MM.1S (cell line): ENCODE data around the gene RHEB.

ENCODE experiments used
- DNase-seq: peaks from one replicate; pipeline ENCODE4 v3.0.0-alpha.2; 2015
- H2AFZ ChIP-seq: fragments of 300-600 bp; sonication (generic); 2 replicates; pipeline ENCODE4 v1.6.0; 2016; ENCODE audit warnings: antibody characterized with exemption, low read length
- H3F3A ChIP-seq: fragments of 300-600 bp; sonication (generic); 2 replicates; pipeline ENCODE4 v1.6.1; 2016; ENCODE audit warnings: mild to moderate bottlenecking, antibody characterized with exemption, low read length, moderate library complexity, mixed read lengths; ENCODE audit not compliant: insufficient read depth
- H3K27ac ChIP-seq: fragments of 300-600 bp; sonication (generic); 2 replicates; pipeline ENCODE4 v1.5.1; 2016; ENCODE audit warnings: mild to moderate bottlenecking, low read length
- H3K27me3 ChIP-seq: fragments of 300-600 bp; sonication (generic); replicated peaks from 2 replicates; pipeline ENCODE4 v1.6.0; 2016; ENCODE audit warnings: low read length; ENCODE audit not compliant: insufficient read depth
- H3K36me3 ChIP-seq: fragments of 300-600 bp; sonication (generic); replicated peaks from 2 replicates; pipeline ENCODE4 v1.6.1; 2016; ENCODE audit warnings: mild to moderate bottlenecking, low read length, mixed read lengths; ENCODE audit not compliant: insufficient read depth
- H3K4me1 ChIP-seq: fragments of 300-600 bp; sonication (generic); 2 replicates; pipeline ENCODE4 v1.6.1; 2016; ENCODE audit warnings: low read length, mixed read lengths
- H3K4me2 ChIP-seq: fragments of 300-600 bp; sonication (generic); 2 replicates; pipeline ENCODE4 v1.6.0; 2016; ENCODE audit warnings: low read depth, low read length
- H3K4me3 ChIP-seq: fragments of 300-600 bp; sonication (generic); 2 replicates; pipeline ENCODE4 v1.5.1; 2016; ENCODE audit warnings: low read length, mixed read lengths
- H3K79me2 ChIP-seq: fragments of 300-600 bp; sonication (generic); 2 replicates; pipeline ENCODE4 v1.6.1; 2016; ENCODE audit warnings: mixed run types, low read length, mixed read lengths
- H3K9ac ChIP-seq: fragments of 300-600 bp; sonication (generic); 2 replicates; pipeline ENCODE4 v1.6.1; 2016; ENCODE audit warnings: low read length, mixed read lengths
- H3K9me2 ChIP-seq: fragments of 300-600 bp; sonication (generic); replicated peaks from 2 replicates; pipeline ENCODE4 v1.6.1; 2016; ENCODE audit warnings: mild to moderate bottlenecking, low read length, mixed read lengths; ENCODE audit not compliant: insufficient read depth
- H3K9me3 ChIP-seq: fragments of 300-600 bp; sonication (generic); replicated peaks from 2 replicates; pipeline ENCODE4 v1.6.1; 2016; ENCODE audit warnings: mild to moderate bottlenecking, low read length, mixed read lengths; ENCODE audit not compliant: insufficient read depth
- H4K20me1 ChIP-seq: fragments of 300-600 bp; sonication (generic); 2 replicates; pipeline ENCODE4 v1.6.1; 2016; ENCODE audit warnings: mild to moderate bottlenecking, low read length, moderate library complexity, mixed read lengths; ENCODE audit not compliant: insufficient read depth
- EZH2 ChIP-seq: fragments of 300-600 bp; sonication (generic); optimal IDR thresholded peaks from 2 replicates; pipeline ENCODE3; 2017; ENCODE audit warnings: low read depth, mild to moderate bottlenecking, antibody characterized with exemption, low read length, mixed read lengths
- EZH2phosphoT487 ChIP-seq: fragments of 300-600 bp; sonication (generic); IDR thresholded peaks from 2 replicates; pipeline ENCODE4 v1.6.1; 2018; ENCODE audit warnings: antibody characterized with exemption, low read length
- TF ChIP-seq, protein P1 (sequence below): fragments of 300-600 bp; sonication (generic); IDR thresholded peaks from 2 replicates; pipeline ENCODE4 v1.5.1; 2016; ENCODE audit warnings: antibody characterized with exemption, low read length, mixed read lengths

Gene RHEB

DNA sequence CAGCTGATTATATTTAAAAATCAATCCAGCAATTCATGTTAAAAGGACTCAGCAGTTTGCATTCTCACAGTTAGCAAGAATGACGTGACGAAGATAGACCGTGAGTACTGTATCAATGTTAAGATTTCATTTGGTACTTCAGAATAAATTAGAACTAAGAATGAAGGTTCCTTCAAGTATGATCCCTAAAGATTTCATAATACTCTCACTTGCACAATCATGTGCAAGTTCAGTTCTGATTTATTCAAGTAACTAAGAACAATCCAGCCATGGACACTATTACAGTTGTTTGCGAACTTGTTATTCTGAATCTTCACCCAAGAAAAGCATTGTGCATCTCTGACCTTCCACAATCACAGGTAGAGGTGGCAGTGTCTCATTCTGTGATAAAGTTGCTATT lies 7.7 kb downstream of the RHEB start:
- Histone ChIP-seq H3K4me3 (no peak overlapping the region), H3K79me2 (peaks cover 100% of the 10 kb centered on the region), H3K4me2 (no peak overlapping the region), H2AFZ (no peak overlapping the region), H3K9me3 (no peaks in the 10 kb centered on the region), H3K4me1 (peaks cover 20% of the 10 kb centered on the region), H3F3A (peaks cover 10% of the 10 kb centered on the region), H3K9me2 (no peaks in the 10 kb centered on the region), H3K27me3 (no peaks in the 10 kb centered on the region), H3K27ac (no peak overlapping the region), H4K20me1 (peaks cover 99% of the 10 kb centered on the region), H3K36me3 (no peaks in the 10 kb centered on the region), H3K9ac (no peak overlapping the region)
- DNase-seq, result no peak
- TF ChIP-seq EZH2phosphoT487 (no peak), EZH2 (no peak)
- TF ChIP-seq, protein P1, sequence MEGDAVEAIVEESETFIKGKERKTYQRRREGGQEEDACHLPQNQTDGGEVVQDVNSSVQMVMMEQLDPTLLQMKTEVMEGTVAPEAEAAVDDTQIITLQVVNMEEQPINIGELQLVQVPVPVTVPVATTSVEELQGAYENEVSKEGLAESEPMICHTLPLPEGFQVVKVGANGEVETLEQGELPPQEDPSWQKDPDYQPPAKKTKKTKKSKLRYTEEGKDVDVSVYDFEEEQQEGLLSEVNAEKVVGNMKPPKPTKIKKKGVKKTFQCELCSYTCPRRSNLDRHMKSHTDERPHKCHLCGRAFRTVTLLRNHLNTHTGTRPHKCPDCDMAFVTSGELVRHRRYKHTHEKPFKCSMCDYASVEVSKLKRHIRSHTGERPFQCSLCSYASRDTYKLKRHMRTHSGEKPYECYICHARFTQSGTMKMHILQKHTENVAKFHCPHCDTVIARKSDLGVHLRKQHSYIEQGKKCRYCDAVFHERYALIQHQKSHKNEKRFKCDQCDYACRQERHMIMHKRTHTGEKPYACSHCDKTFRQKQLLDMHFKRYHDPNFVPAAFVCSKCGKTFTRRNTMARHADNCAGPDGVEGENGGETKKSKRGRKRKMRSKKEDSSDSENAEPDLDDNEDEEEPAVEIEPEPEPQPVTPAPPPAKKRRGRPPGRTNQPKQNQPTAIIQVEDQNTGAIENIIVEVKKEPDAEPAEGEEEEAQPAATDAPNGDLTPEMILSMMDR, result no peak

DNA sequence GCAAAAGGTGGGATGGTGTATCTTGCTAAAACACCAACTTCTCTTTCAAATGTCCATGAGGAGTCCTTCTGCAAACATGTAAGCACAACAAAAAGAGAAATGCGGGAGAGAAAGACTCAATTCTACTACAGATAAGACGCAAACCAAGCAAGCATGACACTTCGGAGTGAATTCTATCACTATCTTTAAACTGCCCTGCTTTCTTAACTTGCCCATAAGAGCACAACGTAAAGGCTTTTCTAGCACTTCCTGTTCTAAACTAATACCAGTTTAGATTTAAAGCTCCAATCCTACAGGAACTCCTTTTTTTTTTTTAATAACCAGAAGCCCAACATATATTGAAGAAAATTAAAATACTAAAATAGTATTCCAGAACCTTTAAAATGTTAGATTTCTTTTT lies 8.4 kb downstream of the RHEB start:
- Histone ChIP-seq H4K20me1 (peaks cover 100% of the 10 kb centered on the region), H3K4me3 (no peak overlapping the region), H3K27ac (no peak overlapping the region), H2AFZ (no peak overlapping the region), H3K9me2 (no peaks in the 10 kb centered on the region), H3K9ac (no peak overlapping the region), H3K79me2 (peaks cover 100% of the 10 kb centered on the region), H3F3A (peaks cover 6% of the 10 kb centered on the region), H3K4me1 (peaks cover 16% of the 10 kb centered on the region), H3K9me3 (no peaks in the 10 kb centered on the region), H3K4me2 (no peak overlapping the region), H3K27me3 (no peaks in the 10 kb centered on the region), H3K36me3 (no peaks in the 10 kb centered on the region)
- no peak for DNase-seq
- TF ChIP-seq, protein P1, result no peak
- TF ChIP-seq EZH2phosphoT487 (no peak), EZH2 (no peak)

DNA sequence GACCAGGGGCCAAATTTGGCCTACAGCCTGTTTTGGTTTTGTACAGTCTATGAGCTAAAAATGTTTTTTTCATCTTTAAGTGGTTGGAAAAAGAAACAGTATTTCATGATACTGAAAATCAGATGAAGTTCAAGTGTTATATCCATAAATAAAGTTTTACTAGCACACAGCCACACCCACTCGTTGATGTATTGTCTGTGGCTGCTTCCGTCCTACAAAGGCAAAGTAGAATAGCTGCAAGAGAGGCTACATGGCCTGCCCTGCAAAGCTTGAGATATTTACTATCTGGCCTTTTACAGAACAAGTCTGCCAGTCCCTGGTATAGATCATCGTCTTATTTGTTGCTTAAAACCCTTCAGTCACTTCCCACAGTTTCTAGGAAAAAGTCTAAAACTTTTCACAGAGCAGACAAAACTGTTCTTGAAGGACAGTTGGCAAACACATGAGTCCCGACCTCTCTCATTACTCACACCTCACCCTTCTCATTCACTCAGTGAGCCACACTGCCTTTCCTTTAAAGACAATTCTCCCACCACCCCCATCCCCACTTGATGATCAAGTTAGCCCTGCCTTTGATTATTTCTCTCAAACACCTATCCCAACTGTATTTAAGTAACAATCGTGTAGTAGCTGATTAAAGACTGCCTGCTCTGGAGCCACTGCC lies 9.9 kb downstream of the RHEB start:
- TF ChIP-seq EZH2phosphoT487 (no peak), EZH2 (no peak)
- Histone ChIP-seq H3K27me3 (no peaks in the 10 kb centered on the region), H3K79me2 (peaks cover 100% of the 10 kb centered on the region), H3K9me3 (no peaks in the 10 kb centered on the region), H4K20me1 (peaks cover 100% of the 10 kb centered on the region), H3K36me3 (no peaks in the 10 kb centered on the region), H3K4me1 (peaks cover 10% of the 10 kb centered on the region; the same call in 1 of the 2 replicates), H3K27ac (no peak overlapping the region), H3K4me3 (no peak overlapping the region), H2AFZ (no peak overlapping the region), H3K9me2 (no peaks in the 10 kb centered on the region), H3K4me2 (no peak overlapping the region), H3F3A (no peaks in the 10 kb centered on the region), H3K9ac (no peak overlapping the region)
- DNase-seq, result no peak

DNA sequence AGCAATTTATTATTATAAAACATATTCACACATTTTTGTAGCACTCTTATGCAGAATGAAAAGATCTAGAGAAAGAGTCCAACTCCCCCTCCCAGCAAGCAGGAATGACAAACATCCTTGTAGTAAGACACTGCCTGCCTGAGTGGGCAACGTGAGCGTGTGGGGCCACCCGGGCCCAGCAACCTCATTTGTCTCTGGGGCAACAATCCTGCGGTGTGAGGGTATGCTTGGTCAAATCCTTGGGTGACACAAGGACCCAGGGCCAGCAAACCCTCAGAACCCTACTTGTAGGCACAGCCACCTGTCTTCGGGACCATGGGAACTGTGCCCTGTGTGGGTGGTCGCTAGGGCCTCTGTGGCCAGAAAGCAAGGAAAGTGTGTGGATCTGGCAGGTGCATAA lies 10.7 kb downstream of the RHEB start:
- DNase-seq, result no peak
- Histone ChIP-seq H3K9me2 (no peaks in the 10 kb centered on the region), H3K4me2 (no peak overlapping the region), H3K36me3 (no peaks in the 10 kb centered on the region), H2AFZ (no peak overlapping the region), H3K4me1 (peaks cover 10% of the 10 kb centered on the region; the same call in 1 of the 2 replicates), H3K27ac (no peak overlapping the region), H3K9ac (no peak overlapping the region), H4K20me1 (peaks cover 100% of the 10 kb centered on the region), H3K4me3 (no peak overlapping the region), H3K9me3 (no peaks in the 10 kb centered on the region), H3K27me3 (no peaks in the 10 kb centered on the region), H3F3A (no peaks in the 10 kb centered on the region), H3K79me2 (peaks cover 100% of the 10 kb centered on the region)
- TF ChIP-seq EZH2 (no peak), EZH2phosphoT487 (no peak)
- TF ChIP-seq, protein P1, result no peak
